ENCODE data around the gene GTF3C2.
"Not testable (repeated sequence)": the region's sequence is repeated elsewhere in the genome, so short reads cannot be mapped to it uniquely, and the experiment has no call there.

GTF3C2 gene

GRCh38 chr2:27370816-27371620, 14.5 kb upstream of the GTF3C2 start:
- Histone ChIP-seq H3K4me3 (ENCODE audit: low read length) (peak overlapping the region; percentile 95), H3K4me1 (ENCODE audit: control insufficient read depth, insufficient read depth, low read length) (peaks cover 3% of the 10 kb centered on the region), H3K27ac (ENCODE audit: low read length) (no peak overlapping the region), H3K9me3 (ENCODE audit: control insufficient read depth, insufficient read depth, low read length) (no peaks in the 10 kb centered on the region), H3K27me3 (ENCODE audit: control insufficient read depth, insufficient read depth, low read length) (no peaks in the 10 kb centered on the region), H3K36me3 (ENCODE audit: control insufficient read depth, insufficient read depth, low read length) (peaks cover 32% of the 10 kb centered on the region)
- DNase-seq (ENCODE audit: low read depth, low spot score) = no peak
- WGBS (ENCODE audit: insufficient coverage, insufficient read length) = no CpG with 5 or more reads among the region's 46 CpGs

- no CpG with 5 or more reads among the region's 85 CpGs for WGBS (ENCODE audit: insufficient coverage, insufficient read length)
Measured at GRCh38 chr2:27370026-27370815, 13.7 kb upstream of the GTF3C2 start, which contains the start of the genes EIF2B4 and SNX17. EIF2B4 (minus strand) TSS chr2:27370338; CDS start chr2:27370314, 24 bp downstream. SNX17 (plus strand) TSS chr2:27370616; CDS start chr2:27370744, 128 bp downstream.

GRCh38 chr2:27369471-27370025, 13.0 kb upstream of the GTF3C2 start:
- H3K36me3 ChIP-seq (ENCODE audit: control insufficient read depth, insufficient read depth, low read length) = peaks cover 26% of the 10 kb centered on the region

More at GRCh38 chr2:27370026-27370815, 13.7 kb upstream of the GTF3C2 start, which contains the start of the genes EIF2B4 and SNX17:
- H3K4me3 ChIP-seq (ENCODE audit: low read length) = peak within 1 kb of the TSS; percentile 95
- DNase-seq (ENCODE audit: low read depth, low spot score) = peak; percentile 95
- no peaks in the 10 kb centered on the region for H3K27me3 ChIP-seq (ENCODE audit: control insufficient read depth, insufficient read depth, low read length)
- no peaks in the 10 kb centered on the region for H3K9me3 ChIP-seq (ENCODE audit: control insufficient read depth, insufficient read depth, low read length)
- peaks cover 27% of the 10 kb centered on the region for H3K36me3 ChIP-seq (ENCODE audit: control insufficient read depth, insufficient read depth, low read length)
- H3K27ac ChIP-seq (ENCODE audit: low read length) = no peak within 1 kb of the TSS
- H3K4me1 ChIP-seq (ENCODE audit: control insufficient read depth, insufficient read depth, low read length) = peaks cover 3% of the 10 kb centered on the region

GRCh38 chr2:27363933-27364332, 7.4 kb upstream of the GTF3C2 start:
- DNase-seq (ENCODE audit: low read depth, low spot score) = no peak
- Histone ChIP-seq H3K4me1 (ENCODE audit: control insufficient read depth, insufficient read depth, low read length) (no peaks in the 10 kb centered on the region), H3K27me3 (ENCODE audit: control insufficient read depth, insufficient read depth, low read length) (no peaks in the 10 kb centered on the region), H3K9me3 (ENCODE audit: control insufficient read depth, insufficient read depth, low read length) (no peaks in the 10 kb centered on the region), H3K27ac (ENCODE audit: low read length) (no peak overlapping the region), H3K4me3 (ENCODE audit: low read length) (no peak overlapping the region), H3K36me3 (ENCODE audit: control insufficient read depth, insufficient read depth, low read length) (peaks cover 29% of the 10 kb centered on the region)
- no CpG with 5 or more reads among the region's 2 CpGs for WGBS (ENCODE audit: insufficient coverage, insufficient read length)

More at GRCh38 chr2:27369471-27370025, 13.0 kb upstream of the GTF3C2 start:
- no peak for DNase-seq (ENCODE audit: low read depth, low spot score)
- no peaks in the 10 kb centered on the region for H3K27me3 ChIP-seq (ENCODE audit: control insufficient read depth, insufficient read depth, low read length)
- no CpG with 5 or more reads among the region's 18 CpGs for WGBS (ENCODE audit: insufficient coverage, insufficient read length)
- no peak overlapping the region for H3K27ac ChIP-seq (ENCODE audit: low read length)
- no peaks in the 10 kb centered on the region for H3K9me3 ChIP-seq (ENCODE audit: control insufficient read depth, insufficient read depth, low read length)
- peak overlapping the region; percentile 95 for H3K4me3 ChIP-seq (ENCODE audit: low read length)
- H3K4me1 ChIP-seq (ENCODE audit: control insufficient read depth, insufficient read depth, low read length) = peaks cover 3% of the 10 kb centered on the region

- H3K27me3 ChIP-seq (ENCODE audit: control insufficient read depth, insufficient read depth, low read length) = no peaks in the 10 kb centered on the region
- no peak overlapping the region for H3K4me3 ChIP-seq (ENCODE audit: low read length)
- DNase-seq (ENCODE audit: low read depth, low spot score) = no peak
- peaks cover 26% of the 10 kb centered on the region for H3K36me3 ChIP-seq (ENCODE audit: control insufficient read depth, insufficient read depth, low read length)
- no peaks in the 10 kb centered on the region for H3K9me3 ChIP-seq (ENCODE audit: control insufficient read depth, insufficient read depth, low read length)
- no CpG with 5 or more reads among the region's 4 CpGs for WGBS (ENCODE audit: insufficient coverage, insufficient read length)
- H3K4me1 ChIP-seq (ENCODE audit: control insufficient read depth, insufficient read depth, low read length) = no peaks in the 10 kb centered on the region
- no peak overlapping the region for H3K27ac ChIP-seq (ENCODE audit: low read length)
Measured at GRCh38 chr2:27362678-27363420, 6.3 kb upstream of the GTF3C2 start.

- H3K4me3 ChIP-seq (ENCODE audit: low read length) = peak overlapping the region; percentile 63
- H3K9me3 ChIP-seq (ENCODE audit: control insufficient read depth, insufficient read depth, low read length) = no peaks in the 10 kb centered on the region
- no peak overlapping the region for H3K27ac ChIP-seq (ENCODE audit: low read length)
- DNase-seq (ENCODE audit: low read depth, low spot score) = no peak
- H3K27me3 ChIP-seq (ENCODE audit: control insufficient read depth, insufficient read depth, low read length) = no peaks in the 10 kb centered on the region
- no peaks in the 10 kb centered on the region for H3K4me1 ChIP-seq (ENCODE audit: control insufficient read depth, insufficient read depth, low read length)
- no peaks in the 10 kb centered on the region for H3K36me3 ChIP-seq (ENCODE audit: control insufficient read depth, insufficient read depth, low read length)
- WGBS (ENCODE audit: insufficient coverage, insufficient read length) = no CpG with 5 or more reads among the region's 12 CpGs
Measured at GRCh38 chr2:27356056-27356381, 545 bp downstream of the GTF3C2 start.

GRCh38 chr2:27354597-27354927, 2.0 kb downstream of the GTF3C2 start:
- WGBS (ENCODE audit: insufficient coverage, insufficient read length) = no CpG with 5 or more reads among the region's 7 CpGs

GRCh38 chr2:27353762-27354596, 2.6 kb downstream of the GTF3C2 start:
- H3K9me3 ChIP-seq (ENCODE audit: control insufficient read depth, insufficient read depth, low read length) = no peaks in the 10 kb centered on the region
- no CpG with 5 or more reads among the region's 7 CpGs for WGBS (ENCODE audit: insufficient coverage, insufficient read length)
- no peak for DNase-seq (ENCODE audit: low read depth, low spot score)
- no peaks in the 10 kb centered on the region for H3K4me1 ChIP-seq (ENCODE audit: control insufficient read depth, insufficient read depth, low read length)
- no peak overlapping the region for H3K27ac ChIP-seq (ENCODE audit: low read length)
- no peak overlapping the region for H3K4me3 ChIP-seq (ENCODE audit: low read length)
- H3K36me3 ChIP-seq (ENCODE audit: control insufficient read depth, insufficient read depth, low read length) = no peaks in the 10 kb centered on the region
- H3K27me3 ChIP-seq (ENCODE audit: control insufficient read depth, insufficient read depth, low read length) = no peaks in the 10 kb centered on the region

More at GRCh38 chr2:27354597-27354927, 2.0 kb downstream of the GTF3C2 start:
- Histone ChIP-seq H3K9me3 (ENCODE audit: control insufficient read depth, insufficient read depth, low read length) (no peaks in the 10 kb centered on the region), H3K27ac (ENCODE audit: low read length) (no peak overlapping the region), H3K4me1 (ENCODE audit: control insufficient read depth, insufficient read depth, low read length) (no peaks in the 10 kb centered on the region), H3K27me3 (ENCODE audit: control insufficient read depth, insufficient read depth, low read length) (no peaks in the 10 kb centered on the region), H3K4me3 (ENCODE audit: low read length) (no peak overlapping the region), H3K36me3 (ENCODE audit: control insufficient read depth, insufficient read depth, low read length) (no peaks in the 10 kb centered on the region)
- no peak for DNase-seq (ENCODE audit: low read depth, low spot score)

- H3K4me1 ChIP-seq (ENCODE audit: control insufficient read depth, insufficient read depth, low read length); DNase-seq (ENCODE audit: low read depth, low spot score); H3K4me3 ChIP-seq (ENCODE audit: low read length); H3K27ac ChIP-seq (ENCODE audit: low read length); H3K36me3 ChIP-seq (ENCODE audit: control insufficient read depth, insufficient read depth, low read length); H3K9me3 ChIP-seq (ENCODE audit: control insufficient read depth, insufficient read depth, low read length); H3K27me3 ChIP-seq (ENCODE audit: control insufficient read depth, insufficient read depth, low read length): not testable (repeated sequence)
- WGBS (ENCODE audit: insufficient coverage, insufficient read length) = no CpG with 5 or more reads among the region's 5 CpGs
Measured at GRCh38 chr2:27353386-27353761, 3.2 kb downstream of the GTF3C2 start.
